Endodermal cell (in vitro differentiated cells): ENCODE data around the gene RIOK1. TPM values are rescaled to one million over a fixed set of nuclear protein-coding genes. Genes with fewer than 3 reads are reported as not detected.
A peak's percentile ranks its signal among the peaks of the same experiment; 100 is the strongest.

Source experiments
- DNase-seq: peaks from one replicate; pipeline ENCODE4 v3.0.0-alpha.2; 2017
- H3K27ac ChIP-seq: 2 replicates; pipeline ENCODE4 v1.5.1; 2013; ENCODE audit warnings: mild to moderate bottlenecking, low read depth, low read length, moderate library complexity
- H3K27me3 ChIP-seq: 2 replicates; pipeline ENCODE4 v1.6.1; 2013; ENCODE audit warnings: mild to moderate bottlenecking, low read length, moderate library complexity; ENCODE audit not compliant: insufficient read depth, control insufficient read depth, poor library complexity, severe bottlenecking
- H3K36me3 ChIP-seq: 2 replicates; pipeline ENCODE4 v1.7.0; 2013; ENCODE audit warnings: mild to moderate bottlenecking, low read length, moderate library complexity; ENCODE audit not compliant: control insufficient read depth, insufficient read depth
- H3K4me1 ChIP-seq: one replicate; pipeline ENCODE4 v1.7.0; 2013; ENCODE audit warnings: low read length; ENCODE audit not compliant: control insufficient read depth, insufficient read depth
- H3K4me3 ChIP-seq: 2 replicates; pipeline ENCODE4 v1.5.1; 2013; ENCODE audit warnings: mild to moderate bottlenecking, low read length, moderate library complexity
- H3K9ac ChIP-seq: 2 replicates; pipeline ENCODE4 v1.6.1; 2013; ENCODE audit warnings: mild to moderate bottlenecking, low read length, moderate library complexity; ENCODE audit not compliant: poor library complexity, severe bottlenecking; ENCODE audit errors: extremely low read depth
- H3K9me3 ChIP-seq: 2 replicates; pipeline ENCODE4 v1.6.1; 2013; ENCODE audit warnings: mild to moderate bottlenecking, low read length, moderate library complexity; ENCODE audit not compliant: control insufficient read depth
- H3K27ac Mint-ChIP-seq: 2 replicates; pipeline ENCODE4 v1.8.0; 2020; ENCODE audit warnings: mixed read lengths
- H3K27me3 Mint-ChIP-seq: 2 replicates; pipeline ENCODE4 v1.8.0; 2021; ENCODE audit warnings: mild to moderate bottlenecking, mixed read lengths; ENCODE audit not compliant: insufficient read depth
- H3K36me3 Mint-ChIP-seq: 2 replicates; pipeline ENCODE4 v1.8.0; 2020; ENCODE audit warnings: low read depth, mixed read lengths
- H3K4me1 Mint-ChIP-seq: 2 replicates; pipeline ENCODE4 v1.8.0; 2020; ENCODE audit warnings: mixed read lengths
- H3K4me3 Mint-ChIP-seq: 2 replicates; pipeline ENCODE4 v1.8.0; 2020; ENCODE audit warnings: mild to moderate bottlenecking, moderate library complexity, mixed read lengths
- H3K9me3 Mint-ChIP-seq: 2 replicates; pipeline ENCODE4 v1.8.0; 2020; ENCODE audit warnings: mild to moderate bottlenecking, mixed read lengths
- CTCF ChIP-seq: fragments of 200-600 bp; sonication (generic); conservative IDR thresholded peaks from 2 replicates; pipeline ENCODE4 v1.5.0; 2021; ENCODE audit warnings: antibody characterized with exemption, mild to moderate bottlenecking
- WGBS, 2 experiments: methylation state at CpG; one replicate each; pipeline versions ENCODE4 v1.1.5 to v1.1.7; 2013; ENCODE audit warnings: missing lambda C conversion rate in 2 of 2, mixed read lengths in 1 of 2; ENCODE audit not compliant: insufficient coverage in 1 of 2, insufficient read length in 1 of 2; 5-methylcytosine and 5-hydroxymethylcytosine counted together
- total RNA-seq, 2 donors: library from RNA; stranded (reverse); fragmentation: NEBNext Ultra II Directional in 1 of 2; extraction: Animal tissue kit (Norgen Biotek cat#: 25700) in 1 of 2; gene quantifications; 2 replicates in 1 of 2; 3 replicates in 1 of 2; pipeline ENCODE4 v1.2.1, GENCODE V29; 2021

Gene RIOK1
- total RNA-seq, 2 donors from 2014 or later: 17.7 to 20.3 TPM

DNA sequence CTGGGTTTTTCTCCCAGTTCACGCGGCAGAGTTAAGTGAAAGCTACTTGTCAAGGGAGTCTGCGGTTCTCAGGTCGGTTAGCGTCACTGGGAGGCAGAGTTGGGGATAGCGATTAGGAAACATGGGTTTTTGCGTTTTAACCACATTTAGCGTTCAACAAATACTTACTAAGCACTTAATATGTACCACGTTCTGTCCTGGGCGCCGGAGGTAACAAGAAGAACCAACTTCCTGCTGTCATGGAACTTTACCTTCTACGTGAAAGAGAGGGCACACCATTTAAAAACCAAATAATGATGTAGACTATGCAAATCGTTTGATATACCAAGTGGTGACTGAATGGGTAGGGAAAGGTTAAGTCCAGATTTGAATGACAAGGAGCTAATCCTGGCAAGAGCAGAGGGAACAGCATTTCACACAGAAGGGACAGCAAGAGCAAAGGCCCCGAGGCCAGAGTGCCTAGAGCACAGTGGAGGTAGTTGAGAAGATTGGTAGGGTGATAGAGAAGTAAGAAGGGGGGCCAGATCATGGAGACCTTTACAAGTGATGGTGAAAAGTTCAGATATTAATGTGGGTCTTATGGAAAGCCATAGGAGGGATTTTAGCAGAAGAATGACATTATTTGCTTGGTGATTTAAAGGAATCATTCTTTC lies 744 bp downstream of the RIOK1 start:
- H3K9me3 Mint-ChIP-seq: no peaks in the 10 kb centered on the region
- Histone ChIP-seq H3K27me3 (no peaks in the 10 kb centered on the region), H3K27ac (no peak overlapping the region), H3K9me3 (no peaks in the 10 kb centered on the region), H3K9ac (peak overlapping the region; percentile 75), H3K4me3 (peak overlapping the region; percentile 89), H3K4me1 (no peaks in the 10 kb centered on the region), H3K36me3 (peaks cover 24% of the 10 kb centered on the region)
- 5 to 8% methylated on average over 8 to 14 of the region's 14 CpGs for WGBS, 2 experiments
- H3K36me3 Mint-ChIP-seq: peaks cover 22% of the 10 kb centered on the region
- peak overlapping the region; percentile 90 for H3K4me3 Mint-ChIP-seq
- no peaks in the 10 kb centered on the region for H3K27me3 Mint-ChIP-seq
- peak overlapping the region; percentile 96 for H3K27ac Mint-ChIP-seq
- DNase-seq: no peak
- H3K4me1 Mint-ChIP-seq: peaks cover 30% of the 10 kb centered on the region
- peak; percentile 30 for TF ChIP-seq CTCF

DNA sequence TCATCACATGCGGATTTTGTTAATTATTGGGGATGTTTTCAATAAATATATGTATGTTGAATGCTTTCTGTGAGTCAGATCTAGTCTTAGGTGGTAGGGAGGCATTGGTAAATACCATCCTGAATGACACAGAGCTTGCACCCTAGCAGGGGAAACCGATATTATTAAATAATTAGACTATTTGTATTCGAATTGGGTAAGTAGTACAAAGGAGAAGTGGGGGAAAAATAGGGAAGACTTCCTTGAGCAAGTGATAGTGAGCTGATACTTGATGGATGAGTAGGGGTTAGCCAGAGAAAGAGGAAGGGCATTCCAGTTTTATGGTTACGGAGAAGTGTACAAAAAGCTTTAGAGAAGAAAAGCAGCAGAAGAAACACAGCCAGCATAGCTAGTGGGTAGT lies 1.5 kb downstream of the RIOK1 start:
- no peak for TF ChIP-seq CTCF
- H3K9me3 ChIP-seq: no peaks in the 10 kb centered on the region
- Mint-ChIP-seq H3K36me3 (peaks cover 28% of the 10 kb centered on the region), H3K4me3 (peak overlapping the region; percentile 90), H3K9me3 (no peaks in the 10 kb centered on the region), H3K4me1 (peaks cover 30% of the 10 kb centered on the region), H3K27ac (no peak overlapping the region), H3K27me3 (no peaks in the 10 kb centered on the region)
- H3K36me3 ChIP-seq: peaks cover 32% of the 10 kb centered on the region
- H3K9ac ChIP-seq: no peak overlapping the region
- H3K4me1 ChIP-seq: no peaks in the 10 kb centered on the region
- DNase-seq: no peak
- peak overlapping the region; percentile 89 for H3K4me3 ChIP-seq
- WGBS, 2 experiments: 91 to 93% methylated on average over 3 to 4 of the region's 4 CpGs
- no peaks in the 10 kb centered on the region for H3K27me3 ChIP-seq
- H3K27ac ChIP-seq: no peak overlapping the region

GRCh38 chr6:7392402-7392801 lies 2.8 kb downstream of the RIOK1 start:
- H3K4me1 Mint-ChIP-seq: peaks cover 30% of the 10 kb centered on the region
- H3K9ac ChIP-seq: no peak overlapping the region
- no peak overlapping the region for H3K4me3 Mint-ChIP-seq
- no peak overlapping the region for H3K27ac ChIP-seq
- no peaks in the 10 kb centered on the region for H3K27me3 Mint-ChIP-seq
- H3K36me3 ChIP-seq: peaks cover 41% of the 10 kb centered on the region
- H3K9me3 Mint-ChIP-seq: no peaks in the 10 kb centered on the region
- no peak overlapping the region for H3K27ac Mint-ChIP-seq
- no peaks in the 10 kb centered on the region for H3K4me1 ChIP-seq
- peaks cover 35% of the 10 kb centered on the region for H3K36me3 Mint-ChIP-seq
- TF ChIP-seq CTCF: no peak
- H3K27me3 ChIP-seq: no peaks in the 10 kb centered on the region
- DNase-seq: no peak
- WGBS, 2 experiments: 91 to 92% methylated on average over 4 to 6 of the region's 6 CpGs
- H3K4me3 ChIP-seq: no peak overlapping the region
- no peaks in the 10 kb centered on the region for H3K9me3 ChIP-seq
